ENCODE results near the gene TMEM198. TPM values are rescaled to one million over a fixed set of nuclear protein-coding genes. Genes with fewer than 3 reads are reported as not detected.

TMEM198 gene
- total RNA-seq, 1 donor from 2014 or later = 8.2 TPM

- Mint-ChIP-seq H3K27me3 (peaks cover 43% of the 10 kb centered on the region), H3K27ac (no peak overlapping the region), H3K36me3 (ENCODE audit: insufficient read depth) (peaks cover 13% of the 10 kb centered on the region), H3K4me1 (ENCODE audit: low read depth) (peaks cover 17% of the 10 kb centered on the region), H3K4me3 (ENCODE audit: low read depth) (peak overlapping the region; percentile 35), H3K9me3 (ENCODE audit: low read depth) (no peaks in the 10 kb centered on the region)
- no peak for TF ChIP-seq CTCF (IDR thresholded peaks at IDR 0.05; ENCODE audit: unreplicated experiment)
- no peak for DNase-seq (ENCODE audit: low spot score, unreplicated experiment)
Observed at GRCh38 chr2:219545943-219546352, 2.1 kb downstream of the TMEM198 start.

GRCh38 chr2:219547621-219548020, 3.8 kb downstream of the TMEM198 start:
- H3K36me3 Mint-ChIP-seq (ENCODE audit: insufficient read depth) = peaks cover 11% of the 10 kb centered on the region
- no peak for DNase-seq (ENCODE audit: low spot score, unreplicated experiment)
- H3K4me1 Mint-ChIP-seq (ENCODE audit: low read depth) = peaks cover 14% of the 10 kb centered on the region
- no peak for TF ChIP-seq CTCF (IDR thresholded peaks at IDR 0.05; ENCODE audit: unreplicated experiment)
- H3K9me3 Mint-ChIP-seq (ENCODE audit: low read depth) = no peaks in the 10 kb centered on the region
- no peak overlapping the region for H3K27ac Mint-ChIP-seq
- H3K27me3 Mint-ChIP-seq = peaks cover 48% of the 10 kb centered on the region
- no peak overlapping the region for H3K4me3 Mint-ChIP-seq (ENCODE audit: low read depth)

GRCh38 chr2:219548990-219549389, 5.2 kb downstream of the TMEM198 start:
- H3K27ac Mint-ChIP-seq = no peak overlapping the region
- peaks cover 11% of the 10 kb centered on the region for H3K36me3 Mint-ChIP-seq (ENCODE audit: insufficient read depth)
- H3K9me3 Mint-ChIP-seq (ENCODE audit: low read depth) = no peaks in the 10 kb centered on the region
- H3K4me3 Mint-ChIP-seq (ENCODE audit: low read depth) = no peak overlapping the region
- peaks cover 12% of the 10 kb centered on the region for H3K4me1 Mint-ChIP-seq (ENCODE audit: low read depth)
- no peak for DNase-seq (ENCODE audit: low spot score, unreplicated experiment)
- H3K27me3 Mint-ChIP-seq = peaks cover 57% of the 10 kb centered on the region
- TF ChIP-seq CTCF (IDR thresholded peaks at IDR 0.05; ENCODE audit: unreplicated experiment) = no peak

GRCh38 chr2:219549619-219550018, 5.8 kb downstream of the TMEM198 start:
- Mint-ChIP-seq H3K27me3 (peaks cover 57% of the 10 kb centered on the region), H3K36me3 (ENCODE audit: insufficient read depth) (peaks cover 14% of the 10 kb centered on the region), H3K27ac (no peak overlapping the region), H3K9me3 (ENCODE audit: low read depth) (no peaks in the 10 kb centered on the region), H3K4me3 (ENCODE audit: low read depth) (no peak overlapping the region), H3K4me1 (ENCODE audit: low read depth) (peaks cover 6% of the 10 kb centered on the region)
- TF ChIP-seq CTCF (IDR thresholded peaks at IDR 0.05; ENCODE audit: unreplicated experiment) = no peak
- no peak for DNase-seq (ENCODE audit: low spot score, unreplicated experiment)

- no peak overlapping the region for H3K27ac Mint-ChIP-seq
- H3K9me3 Mint-ChIP-seq (ENCODE audit: low read depth) = no peaks in the 10 kb centered on the region
- H3K27me3 Mint-ChIP-seq = peaks cover 41% of the 10 kb centered on the region
- peaks cover 17% of the 10 kb centered on the region for H3K36me3 Mint-ChIP-seq (ENCODE audit: insufficient read depth)
- no peak for TF ChIP-seq CTCF (IDR thresholded peaks at IDR 0.05; ENCODE audit: unreplicated experiment)
- no peak for DNase-seq (ENCODE audit: low spot score, unreplicated experiment)
- H3K4me1 Mint-ChIP-seq (ENCODE audit: low read depth) = peaks cover 3% of the 10 kb centered on the region
- peak overlapping the region; percentile 74 for H3K4me3 Mint-ChIP-seq (ENCODE audit: low read depth)
Observed at GRCh38 chr2:219551441-219552381, 7.9 kb downstream of the TMEM198 start.
